ENCODE measurements around the gene CADM3.

GRCh38 chr1:159132271-159132881, 39.0 kb upstream of the CADM3 start:
- TF ChIP-seq ZNF274 (IDR thresholded peaks at IDR 0.05; ENCODE audit: low read depth, low read length) = no peak
- TF ChIP-seq YY1 (IDR thresholded peaks at IDR 0.05; ENCODE audit: insufficient read depth, insufficient read length) = no peak
- TF ChIP-seq SUZ12 (IDR thresholded peaks at IDR 0.05; ENCODE audit: extremely low read depth, insufficient read depth, insufficient read length) = no peak

All from NT2/D1 (cell line).